Activated effector memory CD4-positive, alpha-beta T cell treated with Interleukin-2 at 50 U/mL for 16 hours (primary cell): Measurements from ENCODE around the gene NT5DC2.

Experiments
- DNase-seq: peaks from one replicate; pipeline ENCODE4 v3.0.0-alpha.2; 2020

The NT5DC2 gene

DNA sequence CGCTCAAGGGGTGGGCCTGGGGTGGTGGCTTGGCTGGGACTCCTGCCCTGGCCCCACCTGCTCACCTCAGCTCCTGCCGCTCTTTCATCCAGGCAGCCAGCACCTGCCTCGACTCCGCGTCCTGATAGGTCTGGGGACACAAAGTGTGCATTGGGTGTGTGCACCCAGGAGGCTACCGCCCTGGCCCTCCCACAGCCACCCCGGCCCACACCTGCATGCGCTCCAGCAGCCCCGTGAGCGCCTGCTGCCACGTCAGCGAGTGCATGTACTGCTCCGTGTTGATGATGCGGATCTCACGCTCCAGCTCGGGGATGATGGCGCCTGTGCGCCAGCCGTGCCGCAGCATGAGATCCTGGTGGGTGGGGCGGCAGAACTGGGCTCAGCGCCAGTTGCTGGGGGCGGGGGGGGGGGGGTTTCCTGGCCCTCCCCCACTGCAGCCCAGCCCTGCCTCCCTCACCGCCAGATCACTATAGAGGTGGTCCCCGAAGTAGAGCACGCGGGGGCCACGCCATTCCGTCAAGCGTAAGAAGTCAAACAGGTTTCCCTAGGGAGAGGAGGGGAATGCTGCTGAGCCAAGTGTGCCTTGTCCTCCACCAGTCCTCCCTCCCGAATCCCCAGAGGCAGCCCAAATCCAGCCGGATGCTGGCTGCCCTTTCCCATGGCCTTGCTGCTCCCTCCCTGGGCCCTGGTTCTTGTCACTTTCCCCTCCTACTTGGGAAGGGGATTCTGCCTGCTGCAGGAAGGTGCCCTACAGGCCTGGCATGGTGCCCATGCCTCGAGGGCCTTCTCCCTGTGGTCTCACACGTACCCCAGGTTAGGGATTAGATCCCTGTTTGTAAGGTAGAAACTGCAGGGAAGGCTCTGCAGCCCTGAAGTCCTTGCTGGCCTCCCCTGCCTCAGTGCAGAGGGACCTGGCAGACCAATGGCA lies 8.6 kb downstream of the NT5DC2 start:
- no peak for DNase-seq

DNA sequence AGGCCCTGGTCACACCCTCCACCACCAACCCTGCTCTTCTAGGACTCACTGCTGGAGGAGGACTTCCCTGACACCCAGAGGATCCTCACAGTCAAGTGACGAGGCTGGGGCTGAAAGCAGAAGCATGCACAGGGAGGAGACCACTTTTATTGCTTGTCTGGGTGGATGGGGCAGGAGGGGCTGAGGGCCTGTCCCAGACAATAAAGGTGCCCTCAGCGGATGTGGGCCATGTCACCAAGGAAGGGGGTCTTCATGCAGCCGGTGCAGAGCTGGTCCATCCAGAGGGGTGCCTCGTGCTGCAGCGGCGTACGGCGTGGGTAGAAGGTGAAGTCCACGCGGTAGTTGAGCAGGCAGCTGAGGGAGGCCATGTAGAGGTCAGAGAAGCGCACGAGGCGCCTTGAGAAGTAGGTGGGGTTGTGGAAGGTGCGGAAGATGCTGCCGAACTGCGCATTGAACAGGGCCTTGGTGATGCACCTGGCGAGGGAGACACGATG lies 9.4 kb downstream of the NT5DC2 start:
- no peak for DNase-seq

DNA sequence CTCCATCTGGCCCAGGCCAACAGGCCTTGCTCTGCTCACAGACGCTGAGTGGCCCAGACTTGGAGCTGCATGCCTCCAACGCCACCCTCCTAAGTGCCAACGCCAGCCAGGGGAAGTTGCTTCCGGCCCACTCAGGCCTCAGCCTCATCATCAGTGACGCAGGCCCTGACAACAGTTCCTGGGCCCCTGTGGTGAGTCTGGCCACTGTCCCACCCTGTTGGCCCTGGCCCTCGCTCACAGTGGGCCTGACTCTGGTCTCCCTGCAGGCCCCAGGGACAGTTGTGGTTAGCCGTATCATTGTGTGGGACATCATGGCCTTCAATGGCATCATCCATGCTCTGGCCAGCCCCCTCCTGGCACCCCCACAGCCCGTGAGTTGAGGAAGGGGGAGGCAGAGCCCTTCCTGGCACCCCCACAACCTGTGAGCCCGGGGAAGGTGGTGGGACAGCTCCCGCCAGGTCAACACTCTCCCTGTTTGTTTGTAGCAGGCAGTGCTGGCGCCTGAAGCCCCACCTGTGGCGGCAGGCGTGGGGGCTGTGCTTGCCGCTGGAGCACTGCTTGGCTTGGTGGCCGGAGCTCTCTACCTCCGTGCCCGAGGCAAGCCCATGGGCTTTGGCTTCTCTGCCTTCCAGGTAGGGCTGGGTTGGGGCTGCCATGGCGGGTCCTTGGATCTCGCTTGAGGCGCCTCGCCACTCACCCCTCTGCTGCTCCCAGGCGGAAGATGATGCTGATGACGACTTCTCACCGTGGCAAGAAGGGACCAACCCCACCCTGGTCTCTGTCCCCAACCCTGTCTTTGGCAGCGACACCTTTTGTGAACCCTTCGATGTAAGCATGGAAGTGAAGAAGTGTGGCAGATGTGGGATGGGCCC lies 10.0 kb downstream of the NT5DC2 start:
- DNase-seq, result no peak

DNA sequence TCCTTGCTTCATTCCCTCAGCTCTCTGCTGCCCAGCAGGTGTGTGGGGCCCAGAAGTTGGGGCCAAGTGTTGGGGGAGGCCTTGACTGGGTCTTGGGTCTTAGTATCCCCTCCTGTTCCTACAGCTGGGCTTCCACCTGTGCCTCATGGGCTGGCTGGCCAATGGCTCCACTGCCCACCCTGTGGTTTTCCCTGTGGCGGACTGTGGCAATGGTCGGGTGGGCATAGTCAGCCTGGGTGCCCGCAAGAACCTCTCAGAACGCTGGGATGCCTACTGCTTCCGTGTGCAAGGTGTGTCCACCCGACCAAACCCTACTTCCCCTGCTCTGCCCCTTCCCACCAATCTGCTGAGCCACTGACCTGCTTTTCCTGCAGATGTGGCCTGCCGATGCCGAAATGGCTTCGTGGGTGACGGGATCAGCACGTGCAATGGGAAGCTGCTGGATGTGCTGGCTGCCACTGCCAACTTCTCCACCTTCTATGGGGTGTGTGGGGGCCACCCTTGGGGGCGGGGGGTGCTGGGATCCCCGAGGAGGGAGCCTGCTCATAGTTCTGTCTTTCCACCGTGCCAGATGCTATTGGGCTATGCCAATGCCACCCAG lies 10.9 kb downstream of the NT5DC2 start:
- no peak for DNase-seq

DNA sequence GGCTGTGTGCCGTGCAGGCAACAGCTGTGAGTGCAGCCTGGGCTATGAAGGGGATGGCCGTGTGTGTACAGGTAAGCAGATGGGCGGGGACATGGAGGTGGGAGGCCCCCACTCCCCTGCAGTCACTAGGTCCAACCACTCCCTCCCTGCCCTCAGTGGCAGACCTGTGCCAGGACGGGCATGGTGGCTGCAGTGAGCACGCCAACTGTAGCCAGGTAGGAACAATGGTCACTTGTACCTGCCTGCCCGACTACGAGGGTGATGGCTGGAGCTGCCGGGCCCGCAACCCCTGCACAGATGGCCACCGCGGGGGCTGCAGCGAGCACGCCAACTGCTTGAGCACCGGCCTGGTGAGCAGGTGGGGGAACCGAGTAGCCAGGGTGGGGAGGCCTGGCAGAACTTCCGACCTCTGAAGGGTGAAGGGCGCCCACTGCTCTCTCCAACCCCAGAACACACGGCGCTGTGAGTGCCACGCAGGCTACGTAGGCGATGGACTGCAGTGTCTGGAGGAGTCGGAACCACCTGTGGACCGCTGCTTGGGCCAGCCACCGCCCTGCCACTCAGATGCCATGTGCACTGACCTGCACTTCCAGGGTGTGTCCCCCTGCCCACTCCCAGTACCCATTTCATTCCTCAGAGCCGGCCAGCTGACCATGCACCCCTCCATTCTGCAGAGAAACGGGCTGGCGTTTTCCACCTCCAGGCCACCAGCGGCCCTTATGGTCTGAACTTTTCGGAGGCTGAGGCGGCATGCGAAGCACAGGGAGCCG lies 11.6 kb downstream of the NT5DC2 start:
- DNase-seq, result no peak

DNA sequence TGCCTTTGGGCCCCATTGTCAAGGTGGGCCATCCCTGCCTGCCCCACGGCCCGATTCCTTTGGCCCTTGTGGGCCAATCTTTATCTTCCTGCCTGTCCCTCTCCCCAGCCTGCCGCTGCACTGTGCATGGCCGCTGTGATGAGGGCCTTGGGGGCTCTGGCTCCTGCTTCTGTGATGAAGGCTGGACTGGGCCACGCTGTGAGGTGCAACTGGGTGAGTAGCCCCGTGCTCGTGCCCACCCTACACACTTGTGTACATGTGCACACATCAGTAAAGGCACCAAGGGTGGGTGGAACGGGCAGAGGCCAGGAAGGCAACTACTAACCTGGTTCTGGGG lies 12.2 kb downstream of the NT5DC2 start:
- no peak for DNase-seq

DNA sequence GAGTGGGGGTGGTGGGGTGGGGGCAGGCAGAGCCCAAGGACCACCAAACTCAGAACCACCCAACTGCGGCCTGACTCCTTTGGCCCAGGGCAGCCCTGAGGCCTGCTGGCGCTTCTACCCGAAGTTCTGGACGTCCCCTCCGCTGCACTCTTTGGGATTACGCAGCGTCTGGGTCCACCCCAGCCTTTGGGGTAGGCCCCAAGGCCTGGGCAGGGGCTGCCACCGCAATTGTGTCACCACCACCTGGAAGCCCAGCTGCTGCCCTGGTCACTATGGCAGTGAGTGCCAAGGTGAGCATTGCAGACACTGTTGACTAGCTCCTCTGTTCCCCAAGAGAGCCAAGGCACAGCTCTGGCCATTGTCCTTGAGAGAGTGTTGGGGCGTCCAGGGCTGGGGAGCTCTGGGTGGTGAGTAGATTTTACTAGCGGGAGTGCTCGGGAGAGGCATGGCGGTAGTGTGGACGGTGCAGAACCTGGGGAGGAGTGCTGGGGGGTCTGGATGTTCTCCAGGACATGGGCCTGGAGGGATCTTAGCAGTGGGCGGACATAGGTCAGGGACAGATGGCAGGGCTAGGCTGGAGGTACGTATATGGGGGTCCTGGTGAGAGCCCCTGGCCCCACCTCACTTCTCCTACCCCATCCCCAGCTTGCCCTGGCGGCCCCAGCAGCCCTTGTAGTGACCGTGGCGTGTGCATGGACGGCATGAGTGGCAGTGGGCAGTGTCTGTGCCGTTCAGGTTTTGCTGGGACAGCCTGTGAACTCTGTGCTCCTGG lies 12.8 kb downstream of the NT5DC2 start:
- DNase-seq, result no peak

DNA sequence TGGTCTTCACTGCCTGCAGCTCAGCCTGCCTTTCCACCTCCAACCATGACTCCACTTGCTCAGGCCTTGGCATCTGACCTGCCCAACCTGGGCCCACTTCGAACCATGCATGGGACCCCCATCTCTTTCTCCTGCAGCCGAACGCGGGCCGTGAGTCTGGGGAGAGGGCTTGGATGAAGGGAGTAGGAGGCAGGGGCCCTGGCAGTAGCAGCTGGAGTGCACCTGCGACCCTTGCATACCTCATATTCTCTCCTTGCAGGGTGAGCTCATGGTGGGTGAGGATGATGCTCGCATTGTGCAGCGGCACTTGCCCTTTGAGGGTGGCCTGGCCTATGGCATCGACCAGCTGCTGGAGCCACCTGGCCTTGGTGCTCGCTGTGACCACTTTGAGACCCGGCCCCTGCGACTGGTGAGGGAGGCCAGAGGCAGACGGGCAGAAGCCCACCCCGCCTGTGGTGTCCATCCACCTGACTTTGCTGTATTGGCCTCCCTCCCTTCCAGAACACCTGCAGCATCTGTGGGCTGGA lies 13.5 kb downstream of the NT5DC2 start:
- no peak for DNase-seq

DNA sequence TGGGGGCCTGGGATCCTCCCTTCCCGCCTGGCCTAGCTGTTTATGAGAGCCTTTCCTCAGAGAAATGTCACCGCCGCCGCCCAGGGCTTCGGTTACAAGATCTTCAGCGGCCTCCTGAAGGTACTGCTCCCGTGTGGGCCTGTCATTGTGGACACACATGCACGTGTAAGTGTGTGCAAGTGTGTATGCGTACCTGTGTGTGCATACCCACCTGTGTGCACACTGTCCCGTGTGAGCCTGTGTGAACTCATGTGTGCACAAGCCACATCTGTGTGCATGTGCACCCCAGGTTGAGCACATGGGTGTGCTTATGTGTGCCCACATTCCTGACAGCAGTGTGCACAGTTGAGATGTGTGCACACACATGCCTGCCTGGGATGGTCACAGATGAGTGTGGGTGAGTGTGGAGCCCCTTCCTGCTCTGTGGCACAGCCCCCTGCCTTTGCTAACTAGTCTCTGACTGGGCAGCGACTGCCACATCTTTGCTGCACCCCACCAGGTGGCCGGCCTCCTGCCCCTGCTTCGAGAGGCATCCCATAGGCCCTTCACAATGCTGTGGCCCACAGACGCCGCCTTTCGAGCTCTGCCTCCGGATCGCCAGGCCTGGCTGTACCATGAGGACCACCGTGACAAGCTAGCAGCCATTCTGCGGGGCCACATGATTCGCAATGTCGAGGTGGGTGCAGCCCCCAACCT lies 14.1 kb downstream of the NT5DC2 start:
- no peak for DNase-seq

DNA sequence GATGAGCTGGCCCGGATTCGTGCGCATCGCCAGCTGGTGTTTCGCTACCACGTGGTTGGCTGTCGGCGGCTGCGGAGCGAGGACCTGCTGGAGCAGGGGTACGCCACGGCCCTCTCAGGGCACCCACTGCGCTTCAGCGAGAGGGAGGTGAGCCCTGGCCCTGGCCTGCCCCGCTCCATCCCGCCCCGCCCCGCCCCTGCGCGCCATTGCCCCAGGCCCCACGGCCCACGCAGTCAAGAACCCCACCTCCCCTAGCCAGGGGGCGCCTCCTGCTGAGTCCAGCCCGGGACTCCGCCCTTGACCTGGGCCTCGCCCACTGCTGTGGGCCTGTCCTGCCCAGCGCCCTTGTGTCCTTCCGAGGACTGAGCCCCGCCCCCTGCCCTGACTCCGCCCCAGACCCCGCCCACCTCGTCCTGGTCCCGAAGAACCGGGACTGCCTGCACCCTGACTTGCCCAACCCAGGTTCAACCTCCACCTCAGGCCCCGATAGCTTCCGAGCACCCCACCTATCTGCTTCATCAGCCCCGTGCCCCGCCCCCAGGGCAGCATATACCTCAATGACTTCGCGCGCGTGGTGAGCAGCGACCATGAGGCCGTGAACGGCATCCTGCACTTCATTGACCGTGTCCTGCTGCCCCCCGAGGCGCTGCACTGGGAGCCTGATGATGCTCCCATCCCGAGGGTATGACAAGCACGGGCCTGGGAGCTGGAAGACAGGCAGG lies 14.8 kb downstream of the NT5DC2 start:
- no peak for DNase-seq

DNA sequence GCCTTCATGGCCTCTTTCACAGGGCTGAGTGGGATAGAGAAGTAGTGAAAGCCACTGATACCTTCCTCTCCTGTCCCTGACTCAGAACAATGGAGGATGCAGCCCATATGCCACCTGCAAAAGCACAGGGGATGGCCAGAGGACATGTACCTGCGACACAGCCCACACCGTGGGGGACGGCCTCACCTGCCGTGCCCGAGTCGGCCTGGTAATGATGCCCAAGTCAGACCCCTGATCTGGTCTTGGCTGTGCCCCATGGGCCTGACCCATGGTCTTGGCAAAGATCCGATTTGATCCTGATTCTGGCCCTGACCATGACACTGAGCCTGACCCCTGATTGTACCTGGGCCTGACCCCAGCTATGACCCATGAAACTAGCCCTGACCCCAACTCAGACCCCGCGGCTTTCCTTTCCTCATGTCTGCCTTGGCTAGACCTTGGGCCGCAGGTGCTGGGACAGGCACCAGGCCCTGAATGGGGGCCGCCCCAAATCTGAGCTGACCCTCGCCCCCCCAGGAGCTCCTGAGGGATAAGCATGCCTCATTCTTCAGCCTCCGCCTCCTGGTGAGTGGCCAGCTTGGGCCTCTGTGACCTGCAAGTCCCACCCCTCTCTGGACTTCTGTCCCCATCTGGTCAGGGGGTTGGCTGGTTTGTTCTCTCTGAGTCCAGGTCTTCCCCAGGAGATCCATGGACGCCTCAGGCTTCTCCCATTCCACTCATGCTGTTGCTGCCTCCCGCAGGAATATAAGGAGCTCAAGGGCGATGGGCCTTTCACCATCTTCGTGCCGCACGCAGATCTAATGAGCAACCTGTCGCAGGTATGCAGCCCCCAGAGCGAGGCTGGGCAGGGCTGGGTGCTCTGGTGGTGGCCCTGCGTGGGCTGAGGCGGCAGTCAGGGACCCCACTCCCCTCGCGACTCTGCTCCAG lies 15.6 kb downstream of the NT5DC2 start:
- DNase-seq, result no peak

DNA sequence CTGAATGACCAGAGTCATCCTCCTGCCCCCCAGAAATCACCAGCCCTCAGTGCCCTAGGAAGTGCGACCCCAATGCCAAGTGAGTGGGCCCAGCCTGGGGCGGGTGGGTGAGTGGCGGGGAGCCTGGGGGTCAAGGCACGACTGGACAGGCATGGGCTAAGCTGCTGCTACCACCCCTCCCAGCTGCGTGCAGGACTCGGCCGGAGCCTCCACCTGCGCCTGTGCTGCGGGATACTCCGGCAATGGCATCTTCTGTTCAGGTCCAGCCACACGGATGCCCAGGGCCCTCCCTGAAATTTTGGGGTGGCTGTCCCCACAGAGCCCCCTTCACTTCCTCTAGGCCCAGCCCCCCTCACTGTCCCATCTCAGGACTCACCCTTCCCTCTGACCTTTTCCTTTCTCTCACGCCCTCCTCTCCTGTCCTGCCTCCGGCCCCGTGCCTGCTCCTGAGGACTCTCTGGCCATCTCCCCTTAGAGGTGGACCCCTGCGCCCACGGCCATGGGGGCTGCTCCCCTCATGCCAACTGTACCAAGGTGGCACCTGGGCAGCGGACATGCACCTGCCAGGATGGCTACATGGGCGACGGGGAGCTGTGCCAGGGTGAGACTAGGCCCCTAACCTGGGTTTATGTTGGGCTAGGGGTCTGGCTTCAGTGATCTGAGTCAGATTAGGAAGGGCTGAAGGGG lies 17.0 kb downstream of the NT5DC2 start:
- DNase-seq, result no peak

DNA sequence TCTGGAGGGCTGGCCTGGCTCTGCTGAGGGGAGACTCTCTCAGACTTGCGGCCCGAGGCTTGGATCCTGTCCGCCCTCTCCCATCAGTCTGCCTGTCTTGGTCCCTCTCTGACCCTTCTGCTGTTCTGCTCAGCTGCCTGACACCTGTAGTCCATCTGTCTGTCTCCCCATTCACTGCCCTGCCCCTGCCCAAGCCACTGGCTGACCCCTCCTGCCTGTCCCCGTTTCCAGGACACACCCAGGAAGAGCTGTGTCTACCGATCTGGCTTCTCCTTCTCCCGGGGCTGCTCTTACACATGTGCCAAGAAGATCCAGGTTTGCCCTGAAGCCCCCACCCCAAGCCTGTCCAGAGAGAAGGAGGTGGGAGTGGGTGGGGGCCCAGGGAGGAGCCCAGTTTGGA lies 18.5 kb downstream of the NT5DC2 start:
- no peak for DNase-seq

DNA sequence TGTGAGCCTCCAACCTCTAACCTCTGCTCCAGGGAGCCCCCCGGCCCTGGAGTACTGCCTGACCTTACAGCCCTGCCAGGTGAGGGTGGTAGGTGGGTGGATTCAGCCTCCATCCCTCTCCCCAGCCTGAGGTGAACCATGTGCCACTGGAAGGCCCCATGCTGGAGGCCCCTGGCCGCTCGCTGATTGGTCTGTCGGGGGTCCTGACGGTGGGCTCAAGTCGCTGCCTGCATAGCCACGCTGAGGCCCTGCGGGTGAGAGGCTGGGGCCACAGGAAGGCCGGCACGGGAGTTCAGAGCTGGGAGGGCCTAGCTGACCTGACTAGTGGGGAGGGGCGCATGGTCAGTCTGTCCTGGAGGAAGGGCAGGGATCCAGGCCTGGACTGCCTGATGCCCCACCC lies 19.1 kb downstream of the NT5DC2 start:
- DNase-seq, result no peak

DNA sequence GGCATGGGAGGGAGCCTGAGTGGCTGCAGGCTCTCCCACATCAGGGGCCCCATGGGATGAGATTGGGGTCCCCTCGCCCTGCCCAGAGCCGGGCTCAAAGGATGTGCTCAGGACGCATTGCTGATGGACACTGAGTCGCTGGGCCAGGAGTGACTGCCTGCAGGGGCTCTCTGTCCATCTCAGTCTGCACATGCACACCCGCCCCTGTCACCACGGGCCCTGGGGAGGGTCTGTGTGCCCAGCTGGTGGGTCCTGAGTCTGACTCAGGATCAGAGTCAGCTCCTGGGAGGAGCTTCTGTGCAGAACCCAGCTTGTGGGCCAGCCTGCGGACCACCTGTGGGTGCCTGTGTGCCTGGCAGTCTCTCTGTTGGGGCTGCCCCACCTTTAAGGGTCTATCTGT lies 20.4 kb downstream of the NT5DC2 start:
- DNase-seq, result no peak

DNA sequence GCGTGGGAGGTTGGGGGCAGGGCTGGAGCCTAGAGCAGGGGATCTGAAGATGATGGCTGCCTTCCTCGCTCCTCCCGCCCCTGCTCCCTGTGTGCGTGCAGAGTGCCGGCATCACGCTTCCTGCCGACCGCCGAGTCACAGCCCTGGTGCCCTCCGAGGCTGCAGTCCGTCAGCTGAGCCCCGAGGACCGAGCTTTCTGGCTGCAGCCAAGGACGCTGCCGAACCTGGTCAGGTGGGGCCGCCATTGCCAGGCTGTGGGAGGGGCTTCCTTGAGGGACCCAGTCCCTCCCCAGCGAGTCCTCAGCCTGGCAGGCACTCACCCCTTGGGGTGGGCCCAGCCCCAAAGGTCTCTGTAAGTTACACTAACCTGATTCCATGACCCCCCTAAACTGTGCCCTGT lies 20.9 kb downstream of the NT5DC2 start:
- DNase-seq, result no peak

DNA sequence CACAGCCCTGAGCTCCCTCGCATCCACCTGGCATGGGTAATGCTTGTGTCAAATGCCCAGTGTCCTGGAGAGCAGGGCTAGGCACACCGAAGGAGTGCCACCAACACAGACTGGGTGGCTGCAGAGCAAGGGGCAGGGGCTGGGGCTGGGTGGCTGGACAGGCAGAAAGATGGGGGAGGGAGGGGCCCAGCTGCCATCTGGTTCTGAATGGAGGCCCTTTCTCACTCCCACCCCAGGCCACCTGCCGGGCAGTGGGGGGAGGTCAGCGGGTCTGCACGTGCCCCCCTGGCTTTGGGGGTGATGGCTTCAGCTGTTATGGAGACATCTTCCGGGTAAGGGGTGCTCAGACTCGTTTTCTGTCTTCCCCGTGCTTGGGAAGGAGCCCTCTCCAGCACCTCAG lies 21.6 kb downstream of the NT5DC2 start:
- no peak for DNase-seq

DNA sequence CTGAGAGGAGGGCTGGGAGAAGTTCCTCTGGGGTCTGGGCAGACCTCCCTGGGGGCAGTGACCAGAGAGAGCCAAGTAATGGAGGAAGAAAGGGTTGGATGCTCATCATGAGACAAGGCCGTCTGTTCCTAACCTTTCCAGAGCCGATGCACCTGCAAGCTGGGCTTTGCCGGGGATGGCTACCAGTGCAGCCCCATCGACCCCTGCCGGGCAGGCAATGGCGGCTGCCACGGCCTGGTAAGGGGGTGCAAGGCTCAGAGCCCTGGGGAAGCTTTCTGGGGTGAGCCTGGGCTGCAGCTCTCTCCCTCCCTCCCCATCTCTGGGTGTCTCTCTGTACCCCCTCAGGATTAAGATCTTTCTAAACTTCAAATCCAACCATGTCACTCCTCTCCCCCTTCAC lies 22.1 kb downstream of the NT5DC2 start:
- DNase-seq, result no peak
